UCSD-AML1 (cell line): ENCODE results near the gene PGAP6.
"Not testable (repeated sequence)": the region's sequence is repeated elsewhere in the genome, so short reads cannot be mapped to it uniquely, and the experiment has no call there.

Experiments used
- DNase-seq: peaks from one replicate; lab custom pipeline; 2025; ENCODE audit not compliant: unreplicated experiment; lab: John Stamatoyannopoulos, UW

Gene PGAP6

DNA sequence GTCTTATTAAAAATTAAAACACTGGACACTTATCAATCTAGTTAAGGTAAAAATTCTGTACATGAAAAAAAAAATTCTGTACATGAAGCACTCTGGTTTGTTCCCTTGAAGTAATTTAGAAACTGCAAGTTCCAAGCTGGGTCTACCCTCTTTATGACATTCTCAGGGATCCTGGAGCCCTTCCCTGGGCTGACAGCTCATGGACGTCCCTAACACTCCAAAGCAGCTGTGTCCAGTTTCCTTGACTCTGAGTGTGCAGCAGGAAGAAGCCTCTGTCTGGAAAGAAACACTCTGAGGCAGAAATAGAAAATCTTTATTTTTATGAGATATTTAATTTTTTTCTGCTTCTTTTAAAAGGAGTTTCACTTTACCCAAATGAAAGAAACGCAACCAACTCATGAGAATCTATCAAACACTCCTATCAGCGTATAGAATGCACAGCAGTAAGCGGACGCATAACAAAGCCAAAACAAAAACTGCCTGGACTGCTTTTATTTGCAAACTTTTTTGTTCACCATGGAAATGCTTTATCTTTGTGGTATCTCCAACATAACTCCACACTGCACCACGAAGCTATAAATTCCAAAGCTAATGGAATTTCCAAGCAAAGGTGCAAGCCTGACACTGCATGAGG, 50.5 kb downstream of the PGAP6 start:
- DNase-seq: not testable (repeated sequence)

DNA sequence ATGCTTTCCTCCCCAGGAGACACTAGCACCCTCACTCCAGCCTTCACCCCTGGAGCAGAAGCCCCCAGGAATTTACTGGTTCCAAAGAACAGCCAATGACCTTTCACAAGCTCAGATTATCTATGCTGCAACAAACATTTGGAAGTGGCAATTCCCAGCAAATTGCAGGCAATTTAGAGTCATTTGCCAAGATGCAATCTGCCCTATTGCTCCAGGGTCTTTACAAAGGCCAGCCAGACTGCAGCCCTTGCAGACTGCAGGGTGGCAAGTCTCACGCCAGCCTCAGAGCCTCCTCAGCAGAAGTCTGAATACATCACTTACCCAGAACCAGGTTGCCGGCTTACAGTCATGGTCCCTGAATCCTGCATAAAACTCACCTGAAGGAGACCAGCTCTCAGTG, 51.0 kb downstream of the PGAP6 start:
- DNase-seq: no peak

DNA sequence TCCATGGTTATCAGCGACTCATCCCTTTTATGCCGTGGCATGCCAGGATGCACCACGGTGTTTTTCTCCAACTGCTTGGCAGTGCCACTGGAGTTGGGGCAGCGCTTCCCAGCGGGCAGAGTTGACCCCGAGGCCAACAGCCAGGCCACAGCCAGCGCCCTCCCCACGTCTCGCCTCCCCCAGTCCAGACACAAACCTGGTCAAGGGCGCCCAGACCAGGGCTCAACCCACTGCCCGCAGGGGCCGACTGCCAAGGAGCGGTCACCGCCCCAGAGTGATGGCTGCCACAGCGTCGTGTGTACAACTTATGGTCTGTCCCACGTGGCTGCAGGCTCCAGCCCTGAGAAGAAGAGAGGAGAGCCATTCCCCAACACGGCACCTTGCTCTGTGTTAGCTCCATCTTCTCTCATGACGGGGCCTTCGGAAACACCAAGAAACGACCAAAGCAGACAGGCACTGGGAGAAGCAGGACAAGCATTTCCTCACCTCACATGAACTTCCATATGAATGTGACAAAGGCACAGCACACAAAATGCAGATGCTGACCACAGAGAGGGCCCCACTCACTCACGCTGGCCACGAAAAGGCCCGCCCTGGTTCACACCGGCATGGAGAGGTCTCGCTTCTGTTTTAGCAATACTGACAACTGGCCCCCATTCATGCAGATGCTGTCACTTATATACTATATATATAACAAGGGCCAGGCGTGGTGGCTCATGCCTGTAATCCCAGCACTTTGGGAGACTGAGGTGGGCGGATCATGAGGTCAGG, 56.2 kb downstream of the PGAP6 start:
- DNase-seq: no peak

DNA sequence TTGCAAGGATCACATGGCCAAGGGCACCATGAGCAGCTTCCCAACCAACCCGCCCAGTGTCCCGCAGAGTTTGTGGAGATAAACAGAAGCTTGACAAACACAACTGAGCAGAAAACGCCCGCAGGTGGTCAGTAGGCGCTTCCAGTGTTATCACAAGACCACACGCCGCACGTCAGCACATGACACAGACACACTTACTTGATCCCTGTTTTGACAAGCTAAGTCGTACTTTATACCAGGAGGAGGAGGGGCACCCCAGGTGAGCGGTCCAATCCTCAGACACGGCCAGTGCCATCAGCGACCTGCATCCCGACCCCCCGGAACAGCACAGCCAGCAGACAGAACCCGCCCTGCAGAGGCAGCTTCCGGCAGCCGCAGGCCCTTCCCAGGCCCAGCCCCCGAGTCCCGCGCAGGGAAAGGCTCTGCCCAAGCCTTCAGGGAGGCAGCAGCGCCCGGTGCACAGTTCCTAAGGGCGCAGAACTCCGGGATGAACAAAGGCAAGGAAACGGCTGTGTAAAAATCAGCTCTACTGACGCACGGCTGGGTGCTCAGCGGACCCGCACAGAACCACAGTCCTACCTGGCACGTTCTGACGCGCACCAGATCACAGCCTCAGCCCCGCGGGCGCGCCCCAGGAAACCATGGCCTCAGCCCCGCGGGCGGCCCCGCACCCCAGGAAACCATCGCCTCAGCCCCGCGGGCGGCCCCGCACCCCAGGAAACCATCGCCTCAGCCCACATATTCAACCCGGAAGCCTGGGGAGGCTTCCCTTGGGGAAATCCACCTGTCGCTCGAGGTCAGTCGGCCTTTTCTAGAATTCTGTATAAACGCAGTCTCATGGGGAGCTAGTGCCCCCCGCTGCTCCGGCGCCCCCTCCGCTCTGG, 57.1 kb downstream of the PGAP6 start:
- peak; percentile 75 for DNase-seq

DNA sequence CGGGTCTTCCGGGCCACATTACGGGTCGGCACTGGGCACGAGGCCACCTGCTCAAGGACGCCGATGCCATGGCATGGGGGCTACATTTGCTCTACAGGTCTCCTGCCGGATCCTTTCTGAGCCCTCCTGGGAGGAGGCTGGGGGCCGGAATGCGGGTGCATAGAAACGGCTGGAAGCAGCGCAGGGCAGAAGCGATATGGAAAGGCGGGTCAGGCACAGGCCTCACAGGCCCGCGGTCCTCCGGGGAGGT, 57.7 kb downstream of the PGAP6 start:
- no peak for DNase-seq

DNA sequence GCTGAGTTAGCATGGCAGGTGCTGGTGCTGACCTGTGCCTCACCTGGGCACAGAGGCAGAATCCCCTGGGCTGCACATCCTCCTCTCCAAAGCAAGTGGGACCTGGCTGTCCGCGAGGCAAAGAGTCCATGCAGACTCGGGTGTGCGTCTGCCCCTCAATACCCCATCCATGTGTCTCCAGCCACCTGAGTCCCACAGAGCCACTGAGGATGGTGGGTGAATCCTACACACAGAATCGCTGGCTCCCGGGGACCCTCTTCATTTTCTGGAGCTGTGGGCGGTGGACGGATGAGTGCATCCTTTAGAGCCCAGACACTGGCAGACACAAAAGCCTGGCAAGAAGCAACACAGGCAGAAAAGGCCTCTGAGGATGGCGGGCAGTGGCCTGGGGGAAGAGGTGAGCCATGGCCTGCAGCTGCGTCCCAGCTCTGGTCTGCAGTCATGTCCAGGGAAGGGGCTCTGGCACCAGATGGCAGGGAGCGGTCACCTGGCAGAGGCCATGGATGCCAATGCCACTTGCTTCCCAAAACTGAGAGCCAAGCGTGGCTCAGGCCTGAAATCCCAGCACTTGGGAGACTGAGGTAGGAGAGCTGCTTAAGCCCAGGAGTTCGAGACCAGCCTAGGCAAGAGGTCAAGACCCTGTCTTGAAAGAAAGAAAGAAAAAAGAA, 59.2 kb downstream of the PGAP6 start:
- DNase-seq: no peak

DNA sequence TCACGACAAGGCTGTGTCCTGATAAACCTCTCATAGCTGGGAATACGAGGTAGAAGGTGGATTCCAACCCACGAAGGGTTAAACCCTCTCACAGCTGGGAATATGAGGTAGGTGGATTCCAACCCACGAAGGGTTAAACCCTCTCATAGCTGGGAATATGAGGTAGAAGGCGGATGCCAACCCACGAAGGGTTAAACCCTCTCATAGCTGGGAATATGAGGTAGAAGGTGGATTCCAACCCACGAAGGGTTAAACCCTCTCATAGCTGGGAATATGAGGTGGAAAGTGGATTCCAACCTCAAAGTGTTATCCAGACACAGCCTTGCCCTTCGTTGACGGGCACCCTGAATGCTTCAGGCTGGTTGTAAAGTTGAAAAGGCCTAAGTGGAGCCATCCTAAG, 60.2 kb downstream of the PGAP6 start:
- DNase-seq: no peak
